CD14-positive monocyte (primary cell): Measurements from ENCODE around the gene MINDY3. TPM values are rescaled to one million over a fixed set of nuclear protein-coding genes. Genes with fewer than 3 reads are reported as not detected.
A peak's percentile ranks its signal among the peaks of the same experiment; 100 is the strongest.

Experiments
- DNase-seq, 3 donors: peaks; one replicate each; pipeline ENCODE4 v3.0.0-alpha.2; 2011 to 2022
- H2AFZ ChIP-seq: 2 replicates; pipeline ENCODE4 v1.6.0; 2012; ENCODE audit warnings: mild to moderate bottlenecking, low read depth, low read length, inconsistent platforms; ENCODE audit not compliant: insufficient read depth, poor library complexity, severe bottlenecking
- H3K27ac ChIP-seq, 2 donors: 1 replicate in 1 of 2; 2 replicates in 1 of 2; pipeline ENCODE4 v1.5.1; 2012 to 2013; ENCODE audit warnings: low read length in 2 of 2, control low read depth in 1 of 2, inconsistent platforms in 1 of 2, low read depth in 1 of 2, mild to moderate bottlenecking in 1 of 2
- H3K27me3 ChIP-seq, 2 donors: one replicate each; pipeline versions ENCODE4 v1.6.0 to v1.6.1; 2011 to 2013; ENCODE audit warnings: low read length in 2 of 2; ENCODE audit not compliant: control insufficient read depth in 2 of 2, insufficient read depth in 2 of 2
- H3K36me3 ChIP-seq, 2 donors: replicated peaks in 1 of 2; 1 replicate in 1 of 2; 2 replicates in 1 of 2; pipeline versions ENCODE4 v1.5.1 to v1.6.1; 2012 to 2013; ENCODE audit warnings: low read length in 2 of 2, control low read depth in 1 of 2, inconsistent platforms in 1 of 2, mild to moderate bottlenecking in 1 of 2; ENCODE audit not compliant: insufficient read depth in 2 of 2, control insufficient read depth in 1 of 2
- H3K4me1 ChIP-seq, 2 donors: 1 replicate in 1 of 2; 2 replicates in 1 of 2; pipeline versions ENCODE4 v1.5.1 to v1.6.1; 2012 to 2013; ENCODE audit warnings: low read length in 2 of 2, control low read depth in 1 of 2, inconsistent platforms in 1 of 2, mild to moderate bottlenecking in 1 of 2, moderate library complexity in 1 of 2; ENCODE audit not compliant: insufficient read depth in 2 of 2, control insufficient read depth in 1 of 2
- H3K4me2 ChIP-seq: replicated peaks from 2 replicates; pipeline ENCODE3; 2012; ENCODE audit warnings: low read length, moderate library complexity, mild to moderate bottlenecking; ENCODE audit not compliant: poor library complexity, severe bottlenecking; ENCODE audit errors: extremely low read depth
- H3K4me3 ChIP-seq, 3 experiments: fragments of 200-600 bp in 1 of 3; sonication (generic) in 1 of 3; replicated peaks in 1 of 3; 1 replicate in 2 of 3; 2 replicates in 1 of 3; pipeline ENCODE4 v1.5.1; 2011 to 2013; ENCODE audit warnings: low read length in 3 of 3, mild to moderate bottlenecking in 3 of 3, control low read depth in 2 of 3, low read depth in 2 of 3, inconsistent platforms in 1 of 3, moderate library complexity in 1 of 3
- H3K79me2 ChIP-seq: 2 replicates; pipeline ENCODE4 v1.6.0; 2012; ENCODE audit warnings: mild to moderate bottlenecking, control low read depth, inconsistent platforms, low read length, moderate library complexity; ENCODE audit not compliant: insufficient read depth
- H3K9ac ChIP-seq: 2 replicates; pipeline ENCODE4 v1.6.0; 2017; ENCODE audit warnings: low read length, mild to moderate bottlenecking; ENCODE audit not compliant: insufficient read depth, poor library complexity, severe bottlenecking
- H3K9me3 ChIP-seq, 2 donors: replicated peaks in 1 of 2; 1 replicate in 1 of 2; 2 replicates in 1 of 2; pipeline versions ENCODE4 v1.5.1 to v1.6.1; 2012 to 2013; ENCODE audit warnings: low read length in 2 of 2, control low read depth in 1 of 2; ENCODE audit not compliant: control insufficient read depth in 1 of 2, insufficient read depth in 1 of 2
- H4K20me1 ChIP-seq: 2 replicates; pipeline ENCODE4 v1.6.0; 2012; ENCODE audit warnings: mild to moderate bottlenecking, low read length, control low read depth, moderate library complexity; ENCODE audit not compliant: insufficient read depth
- H3K27ac Mint-ChIP-seq, 7 donors: one replicate each; pipeline ENCODE4 v1.8.0; 2020; ENCODE audit warnings: mild to moderate bottlenecking in 7 of 7, mixed read lengths in 7 of 7, moderate library complexity in 6 of 7, inconsistent platforms in 2 of 7
- H3K27me3 Mint-ChIP-seq, 3 donors: one replicate each; pipeline ENCODE4 v1.8.0; 2021 to 2022; ENCODE audit warnings: low read depth in 3 of 3, mild to moderate bottlenecking in 3 of 3, mixed read lengths in 3 of 3, moderate library complexity in 3 of 3, inconsistent platforms in 1 of 3
- H3K36me3 Mint-ChIP-seq, 2 donors: one replicate each; pipeline ENCODE4 v1.8.0; 2020; ENCODE audit warnings: mixed read lengths in 2 of 2, inconsistent platforms in 1 of 2, mild to moderate bottlenecking in 1 of 2
- H3K4me1 Mint-ChIP-seq: one replicate; pipeline ENCODE4 v1.8.0; 2020; ENCODE audit warnings: mild to moderate bottlenecking, mixed read lengths
- H3K4me3 Mint-ChIP-seq, 2 donors: one replicate each; pipeline ENCODE4 v1.8.0; 2020; ENCODE audit warnings: mild to moderate bottlenecking in 2 of 2, mixed read lengths in 2 of 2, moderate library complexity in 1 of 2
- H3K9me3 Mint-ChIP-seq, 7 donors: one replicate each; pipeline ENCODE4 v1.8.0; 2020 to 2022; ENCODE audit warnings: mixed read lengths in 7 of 7, mild to moderate bottlenecking in 6 of 7, moderate library complexity in 6 of 7, inconsistent platforms in 2 of 7
- WGBS: methylation state at CpG from one replicate; pipeline ENCODE4 v1.1.5; 2013; ENCODE audit warnings: missing lambda C conversion rate; ENCODE audit not compliant: insufficient coverage; 5-methylcytosine and 5-hydroxymethylcytosine counted together
- intact Hi-C, 2 donors: fragments of 100-400 bp; cut with micrococcal nuclease; formaldehyde crosslinking; loops; one replicate each; pipeline versions ENCODE4 v1.15.0 to v1.15.1; 2023
- polyA plus RNA-seq, 3 donors: library from polyadenylated mRNA; depleted of rRNA in 1 of 3; unstranded in 2 of 3; stranded (reverse) in 1 of 3; fragments of 300-500 nt in 2 of 3; fragments of >200 nt in 1 of 3; fragmentation: Illumina TruSeq in 2 of 3; gene quantifications; 1 replicate in 2 of 3; 2 replicates in 1 of 3; pipeline ENCODE4 v1.2.3, GENCODE V29; 2012 to 2021
- TF ChIP-seq, protein P1 (sequence below): fragments of 200-600 bp; IDR thresholded peaks from one replicate; pipeline ENCODE4 v1.8.0; 2022; ENCODE audit warnings: antibody characterized with exemption, mild to moderate bottlenecking

Gene MINDY3
- polyA plus RNA-seq, 3 donors = 2.4 to 14.8 (median 4.4) TPM

DNA sequence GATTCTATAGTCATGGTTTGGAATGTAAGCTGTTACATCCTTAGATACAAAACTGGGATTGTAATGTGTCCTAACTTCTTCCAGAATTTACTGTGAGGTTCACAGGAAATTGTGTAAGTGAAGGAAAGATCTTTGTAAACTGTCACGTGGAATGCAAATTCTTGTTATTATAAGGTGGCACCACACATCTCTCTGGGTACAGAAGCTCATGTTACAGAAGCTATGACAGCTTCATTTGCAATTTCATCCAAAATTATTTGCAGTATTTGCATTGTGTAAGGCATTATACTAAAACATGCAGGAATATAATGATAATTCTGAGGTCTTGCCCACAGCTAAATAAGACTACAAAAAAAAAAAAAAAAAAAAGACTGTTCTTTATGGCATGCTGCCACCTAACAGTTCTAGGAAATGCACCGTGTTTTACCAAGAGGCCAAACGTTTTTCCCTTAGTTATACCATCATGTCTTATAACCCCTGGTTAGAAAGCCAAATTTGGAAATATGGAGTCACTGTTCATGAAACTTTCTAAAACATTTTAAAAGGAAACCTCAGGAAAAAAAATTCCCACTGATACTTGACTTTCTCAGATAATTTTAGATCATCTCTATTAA is 17.6 kb downstream of the MINDY3 start:
- Histone ChIP-seq H3K4me2 (no peak overlapping the region), H3K36me3 (peaks cover 12 to 33% of the 10 kb centered on the region in 2 donors), H4K20me1 (peaks cover 42% of the 10 kb centered on the region), H3K27ac (no peak overlapping the region), H3K4me1 (peaks cover 7 to 9% of the 10 kb centered on the region in 2 donors), H3K9me3 (no peaks in the 10 kb centered on the region), H3K4me3 (no peak overlapping the region), H3K79me2 (peaks cover 27% of the 10 kb centered on the region), H3K9ac (no peak overlapping the region), H2AFZ (no peak overlapping the region), H3K27me3 (no peaks in the 10 kb centered on the region)
- TF ChIP-seq, protein P1, sequence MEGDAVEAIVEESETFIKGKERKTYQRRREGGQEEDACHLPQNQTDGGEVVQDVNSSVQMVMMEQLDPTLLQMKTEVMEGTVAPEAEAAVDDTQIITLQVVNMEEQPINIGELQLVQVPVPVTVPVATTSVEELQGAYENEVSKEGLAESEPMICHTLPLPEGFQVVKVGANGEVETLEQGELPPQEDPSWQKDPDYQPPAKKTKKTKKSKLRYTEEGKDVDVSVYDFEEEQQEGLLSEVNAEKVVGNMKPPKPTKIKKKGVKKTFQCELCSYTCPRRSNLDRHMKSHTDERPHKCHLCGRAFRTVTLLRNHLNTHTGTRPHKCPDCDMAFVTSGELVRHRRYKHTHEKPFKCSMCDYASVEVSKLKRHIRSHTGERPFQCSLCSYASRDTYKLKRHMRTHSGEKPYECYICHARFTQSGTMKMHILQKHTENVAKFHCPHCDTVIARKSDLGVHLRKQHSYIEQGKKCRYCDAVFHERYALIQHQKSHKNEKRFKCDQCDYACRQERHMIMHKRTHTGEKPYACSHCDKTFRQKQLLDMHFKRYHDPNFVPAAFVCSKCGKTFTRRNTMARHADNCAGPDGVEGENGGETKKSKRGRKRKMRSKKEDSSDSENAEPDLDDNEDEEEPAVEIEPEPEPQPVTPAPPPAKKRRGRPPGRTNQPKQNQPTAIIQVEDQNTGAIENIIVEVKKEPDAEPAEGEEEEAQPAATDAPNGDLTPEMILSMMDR = no peak
- Mint-ChIP-seq H3K4me1 (peaks cover 26% of the 10 kb centered on the region), H3K4me3 (no peak overlapping the region), H3K36me3 (peaks cover 16 to 19% of the 10 kb centered on the region in 2 donors), H3K27ac (peak overlapping the region in 1 of 7 donors; percentile 13), H3K9me3 (peaks cover 0 to 2% (median 0%) of the 10 kb centered on the region in 7 donors), H3K27me3 (no peaks in the 10 kb centered on the region)
- WGBS = no CpG with 5 or more reads among the region's 3 CpGs
- DNase-seq = no peak
- intact Hi-C loops = no loop called here

DNA sequence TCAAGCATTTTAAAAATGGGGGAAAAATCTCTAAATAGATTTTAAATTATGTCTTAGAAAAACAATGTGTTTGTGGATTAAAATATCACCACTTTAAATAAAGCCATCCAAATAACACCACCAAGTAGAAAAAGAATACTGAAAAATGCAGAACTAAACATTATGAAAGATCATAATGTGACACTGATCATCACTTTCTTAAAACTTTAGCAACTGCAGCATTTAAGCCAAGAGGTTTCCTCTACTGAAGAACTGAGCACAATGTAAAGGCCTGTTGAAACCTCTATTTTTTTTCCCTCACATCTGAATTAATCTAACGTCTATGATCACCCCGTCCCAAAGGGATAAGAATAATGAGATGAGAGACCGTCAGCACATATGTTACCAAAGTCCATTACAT is 18.6 kb downstream of the MINDY3 start:
- H3K27ac Mint-ChIP-seq = peak overlapping the region; percentile 7 to 84 (median 30)
- TF ChIP-seq, protein P1 = no peak
- Histone ChIP-seq H3K4me3 (no peak overlapping the region), H4K20me1 (peaks cover 42% of the 10 kb centered on the region), H3K4me2 (no peak overlapping the region), H3K27me3 (no peaks in the 10 kb centered on the region), H3K36me3 (peaks cover 18 to 39% of the 10 kb centered on the region in 2 donors), H3K79me2 (peaks cover 18% of the 10 kb centered on the region), H3K9ac (no peak overlapping the region), H3K27ac (peak overlapping the region in 1 of 2 donors; percentile 43), H3K4me1 (peaks cover 7 to 9% of the 10 kb centered on the region in 2 donors), H3K9me3 (no peaks in the 10 kb centered on the region), H2AFZ (no peak overlapping the region)
- no CpG with 5 or more reads among the region's 3 CpGs for WGBS
- peaks cover 13 to 17% of the 10 kb centered on the region in 2 donors for H3K36me3 Mint-ChIP-seq
- DNase-seq = no peak
- H3K27me3 Mint-ChIP-seq = no peaks in the 10 kb centered on the region
- peaks cover 0 to under 1% (median 0%) of the 10 kb centered on the region in 7 donors for H3K9me3 Mint-ChIP-seq
- intact Hi-C loops = no loop called here
- H3K4me1 Mint-ChIP-seq = peaks cover 26% of the 10 kb centered on the region
- H3K4me3 Mint-ChIP-seq = no peak overlapping the region
